ENCODE results near the gene MIA.
A peak's percentile ranks its signal among the peaks of the same experiment; 100 is the strongest.
"Not testable (repeated sequence)": the region's sequence is repeated elsewhere in the genome, so short reads cannot be mapped to it uniquely, and the experiment has no call there.

The MIA gene

GRCh38 chr19:40774916-40775631, at the start of gene MIA:
Gene MIA, plus strand, starts transcription at chr19:40775521. Its CDS starts 22 bp downstream, at chr19:40775543.
- no peak for DNase-seq

DNA sequence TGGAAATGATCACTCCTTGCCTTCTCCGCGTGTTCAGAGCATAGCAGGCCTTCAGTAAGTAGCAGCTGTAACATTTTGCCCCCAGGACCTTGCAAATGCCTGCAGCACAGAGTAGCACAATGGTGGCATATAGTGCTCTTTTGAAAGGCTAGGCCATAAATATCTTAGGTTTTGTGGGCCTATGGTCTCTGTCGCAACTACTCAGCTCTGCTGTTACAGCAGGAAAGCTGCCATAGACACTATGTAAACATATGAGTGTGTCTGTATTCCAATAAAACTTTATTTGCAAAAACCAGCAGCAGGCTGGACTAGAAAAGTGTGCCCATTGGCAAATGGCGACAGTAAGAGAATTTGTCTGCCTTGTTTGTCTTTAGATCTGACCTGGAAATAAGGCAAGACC, 49.0 kb upstream of the MIA start:
- DNase-seq = no peak

DNA sequence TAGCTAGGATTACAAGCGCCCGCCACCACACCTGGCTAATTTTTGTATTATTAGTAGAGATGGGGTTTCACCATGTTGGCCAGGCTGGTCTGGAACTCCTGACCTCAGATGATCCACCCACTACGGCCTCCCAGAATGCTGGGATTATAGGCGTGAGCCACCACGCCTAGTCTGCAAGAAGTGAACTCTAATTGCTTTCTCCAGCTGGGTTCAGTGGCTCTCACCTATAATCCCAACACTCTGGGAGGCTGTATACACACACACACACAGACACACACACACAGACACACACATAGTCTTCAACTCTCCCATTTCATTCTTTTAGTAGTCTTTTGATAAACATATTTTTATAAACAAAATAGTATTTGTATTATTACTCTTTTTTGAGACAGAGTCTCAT, 45.3 kb upstream of the MIA start:
- DNase-seq = not testable (repeated sequence)

GRCh38 chr19:40732304-40732703, 43.0 kb upstream of the MIA start:
- DNase-seq = not testable (repeated sequence)

GRCh38 chr19:40733149-40733548, 42.2 kb upstream of the MIA start:
- DNase-seq = no peak

GRCh38 chr19:40735013-40735771, 40.1 kb upstream of the MIA start:
- no peak for DNase-seq

DNA sequence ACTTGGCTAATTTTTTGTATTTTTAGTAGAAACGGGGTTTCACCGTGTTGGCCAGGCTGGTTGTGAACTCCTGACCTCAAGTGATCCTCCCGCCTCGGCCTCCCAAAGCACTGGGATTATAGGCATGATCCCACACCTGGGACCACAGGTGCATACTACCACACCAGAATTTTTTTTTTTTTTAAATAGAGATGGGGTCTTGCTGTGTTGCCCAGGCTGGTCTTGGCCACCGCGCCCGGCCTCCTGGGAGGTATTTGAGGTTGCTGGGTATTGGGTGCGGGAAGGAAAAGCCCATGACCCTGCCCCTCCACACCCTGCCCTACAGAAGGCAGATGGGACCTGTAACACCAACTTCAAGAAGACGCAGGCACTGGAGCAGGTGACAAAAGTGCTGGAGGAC, 38.7 kb upstream of the MIA start:
- no peak for DNase-seq

- no peak for DNase-seq
Observed at GRCh38 chr19:40737102-40737644, 38.1 kb upstream of the MIA start.

GRCh38 chr19:40739030-40739839, 36.1 kb upstream of the MIA start:
- no peak for DNase-seq

DNA sequence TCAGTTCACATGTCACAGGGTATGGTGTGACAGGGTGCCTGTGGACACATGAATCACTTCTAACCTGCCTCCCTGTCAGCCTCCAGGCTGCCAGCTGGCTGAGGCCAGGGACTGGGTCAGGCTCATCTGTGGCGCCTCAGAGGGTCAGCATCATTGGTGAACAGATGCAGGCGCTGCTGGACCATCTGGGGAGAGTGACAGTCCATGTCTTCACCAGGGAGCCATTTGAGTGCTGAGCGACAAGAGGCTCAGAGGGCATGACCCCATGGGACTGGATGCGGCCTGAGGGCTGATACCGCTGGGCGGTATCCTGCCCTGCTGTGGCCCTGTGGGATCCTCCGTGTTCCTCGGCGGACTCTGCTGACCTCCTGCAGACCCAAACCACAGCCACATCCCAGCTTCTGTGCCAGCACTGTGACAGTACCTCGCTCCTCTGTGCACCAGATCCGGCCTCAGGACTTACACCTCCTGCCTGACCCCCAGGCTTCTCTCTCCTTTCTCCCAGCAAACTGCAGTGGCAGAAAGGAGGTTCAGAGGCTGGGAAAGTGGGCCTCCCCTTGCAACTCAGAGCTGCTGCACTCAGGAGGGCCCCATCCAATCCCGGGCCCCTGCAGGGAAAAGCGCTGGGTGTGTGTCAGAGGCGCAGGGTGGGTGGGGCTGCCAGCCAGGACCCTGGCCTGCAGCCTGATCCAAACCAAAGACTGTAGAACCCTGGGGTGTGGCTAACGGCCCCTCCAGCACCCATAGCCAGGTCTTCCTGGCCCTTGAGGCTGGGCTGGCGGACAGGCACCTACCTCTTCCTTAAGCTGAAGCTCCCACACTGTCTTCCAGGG, 35.2 kb upstream of the MIA start:
- DNase-seq = no peak

- DNase-seq = no peak
Observed at GRCh38 chr19:40740747-40741146, 34.6 kb upstream of the MIA start.

DNA sequence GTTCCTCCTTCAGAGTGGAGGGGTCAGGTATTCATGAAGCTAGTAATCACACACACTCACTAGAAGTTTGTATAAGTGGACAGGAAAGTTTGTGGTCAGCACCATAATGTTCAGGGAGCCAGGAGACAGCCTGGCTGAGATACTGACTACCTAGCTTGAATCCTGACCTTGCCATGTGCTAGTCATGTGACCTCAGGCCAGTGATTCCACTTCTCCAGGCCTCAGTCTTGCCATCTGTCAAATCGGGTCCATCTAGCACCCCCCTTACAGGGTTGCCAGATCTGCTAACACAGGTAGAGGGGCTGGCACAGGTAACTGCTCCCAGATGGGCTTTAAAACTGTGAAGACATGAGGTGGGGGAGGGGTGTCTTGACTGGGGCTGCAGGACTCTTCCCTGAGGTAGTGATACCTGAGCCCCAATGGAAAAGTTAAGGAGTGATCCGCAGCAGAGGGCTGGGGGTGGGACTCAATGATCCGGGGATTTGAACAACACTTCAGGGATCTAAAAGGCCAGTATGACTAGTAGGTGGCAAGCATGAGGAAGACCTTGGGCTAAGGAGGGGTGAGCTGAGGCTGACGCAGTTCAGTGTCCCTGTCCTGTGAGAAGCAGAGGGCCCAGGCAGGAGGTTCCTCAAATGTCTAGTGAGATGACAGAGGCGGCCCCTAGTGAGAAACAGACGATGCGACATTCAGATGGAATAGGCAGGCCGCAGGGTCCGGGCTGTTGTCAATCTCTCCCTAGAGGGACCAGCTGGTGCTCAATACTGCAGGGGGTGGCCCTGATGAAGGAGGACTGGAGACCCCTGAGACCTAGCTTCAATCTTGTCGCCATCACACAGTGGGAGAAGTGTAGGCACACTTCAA, 33.6 kb upstream of the MIA start:
- DNase-seq = no peak

DNA sequence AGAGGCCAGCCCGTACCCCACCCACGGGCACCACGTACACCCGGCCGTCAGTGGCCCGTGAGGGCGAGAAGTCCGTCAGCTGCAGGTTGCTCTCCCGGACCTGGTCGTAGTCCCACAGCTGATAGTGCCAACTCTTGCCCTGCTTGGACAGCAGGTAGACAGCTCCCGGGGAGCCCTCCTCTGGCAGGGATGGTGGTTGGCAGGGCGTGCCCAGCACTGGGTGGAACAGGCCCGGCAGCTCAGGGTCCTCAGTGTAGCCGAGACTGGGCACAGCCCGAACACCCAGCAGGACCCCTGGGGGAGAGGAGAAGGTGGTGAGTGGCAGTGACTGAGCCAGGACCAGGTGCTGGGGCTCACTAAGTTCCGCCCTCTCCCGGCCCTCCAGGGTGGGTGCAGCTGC, 32.8 kb upstream of the MIA start:
- DNase-seq = no peak

DNA sequence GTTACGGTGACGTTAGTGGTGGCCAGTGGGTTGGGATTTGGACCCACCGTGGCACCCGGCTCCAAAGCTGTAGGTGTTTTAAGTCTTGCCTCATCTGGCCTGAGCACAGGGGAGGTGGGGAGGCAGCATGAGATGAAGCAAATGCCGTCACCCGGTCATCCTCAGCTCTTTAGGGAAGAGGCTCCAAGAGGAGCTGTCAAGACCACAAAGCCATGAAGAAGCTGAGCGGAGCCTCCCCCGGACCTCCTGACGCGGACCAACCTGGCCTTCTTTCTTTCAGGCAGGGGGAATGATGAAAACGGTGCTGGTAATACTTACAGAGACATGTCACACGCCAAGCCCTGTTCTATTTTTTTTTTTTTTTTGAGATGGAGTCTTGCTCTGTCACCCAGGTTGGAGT, 32.4 kb upstream of the MIA start:
- no peak for DNase-seq

GRCh38 chr19:40743926-40744325, 31.4 kb upstream of the MIA start:
- DNase-seq = no peak

GRCh38 chr19:40744554-40745401, 30.5 kb upstream of the MIA start:
- no peak for DNase-seq

DNA sequence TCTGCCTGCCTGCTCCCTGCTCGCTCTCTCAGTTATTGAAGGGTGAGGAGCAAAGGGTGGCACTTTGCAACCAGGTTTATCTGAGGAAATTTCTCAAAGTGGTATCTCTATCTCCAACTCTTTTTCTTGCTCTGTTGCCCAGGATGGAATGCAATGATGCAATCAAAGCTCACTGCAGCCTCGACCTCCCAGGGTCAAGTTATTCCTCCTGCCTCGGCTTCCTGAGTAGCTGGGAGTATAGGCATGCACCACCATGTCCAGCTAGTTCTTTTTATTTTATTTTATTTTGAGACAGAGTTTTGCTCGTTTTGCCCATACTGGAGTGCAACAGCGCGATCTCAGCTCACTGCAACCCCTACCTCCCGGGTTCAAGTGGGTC, 29.9 kb upstream of the MIA start:
- no peak for DNase-seq

GRCh38 chr19:40747536-40747935, 27.8 kb upstream of the MIA start:
- no peak for DNase-seq

DNA sequence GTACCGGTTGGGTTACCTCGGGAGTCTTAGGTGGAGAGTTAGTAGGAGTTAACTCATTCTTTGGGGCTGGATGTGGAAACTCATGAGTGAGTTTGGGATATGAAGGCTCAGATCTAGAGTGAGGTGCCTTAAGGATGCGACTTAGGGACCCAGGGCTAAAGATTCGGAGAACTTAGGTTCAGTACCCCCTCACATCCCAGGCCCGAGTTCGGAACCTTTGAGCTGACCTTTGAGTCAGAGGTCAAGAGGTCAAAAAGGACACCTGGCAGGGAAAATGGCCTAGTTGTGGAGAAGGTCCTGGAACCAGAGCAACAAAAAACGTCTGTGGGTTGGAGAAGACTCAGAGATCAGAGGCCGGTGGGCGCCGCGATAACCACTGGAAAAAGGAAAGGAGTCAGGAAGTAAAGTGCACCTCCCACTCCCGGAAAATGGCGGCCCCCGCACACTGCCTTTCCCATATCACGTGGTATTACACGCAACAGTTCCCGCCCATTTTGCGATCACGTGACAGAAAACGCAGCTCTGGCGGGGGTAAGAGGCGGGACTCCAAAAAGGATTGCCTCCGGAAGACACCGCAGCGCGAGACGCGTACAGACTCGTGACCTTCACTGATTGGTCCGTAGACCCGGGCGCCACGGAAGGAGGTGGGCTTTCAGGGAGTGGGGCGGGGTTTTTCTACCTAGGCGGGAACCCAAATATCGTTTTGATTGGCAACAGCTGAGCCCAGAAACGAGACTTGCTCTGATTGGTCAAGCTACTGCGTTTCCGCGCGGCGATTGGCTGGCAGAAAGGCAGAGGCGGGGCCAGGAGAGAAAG, 25.1 kb upstream of the MIA start, which contains the start of gene ACTMAP:
ACTMAP (minus strand) TSS at position 420 of the 816 bp plus-strand sequence. CDS start 674 bp downstream, outside the sequence.
- peak; percentile 99 for DNase-seq

Measured in DMS79 (cell line).